Raji (cell line): Measurements from ENCODE around the gene FOXP1.

Experiments
- POLR2A ChIP-seq: IDR thresholded peaks from 2 replicates; pipeline ENCODE4 v1.6.1; 2011; ENCODE audit warnings: low read depth, low read length, control low read depth; ENCODE audit not compliant: insufficient read depth

Gene FOXP1

GRCh38 chr3:71316066-71316777, 267.3 kb downstream of the FOXP1 start:
- TF ChIP-seq POLR2A, result no peak

- TF ChIP-seq POLR2A, result no peak
Measured at GRCh38 chr3:71315431-71315830, 268.1 kb downstream of the FOXP1 start.

- no peak for TF ChIP-seq POLR2A
Measured at GRCh38 chr3:71313844-71314243, 269.7 kb downstream of the FOXP1 start.

GRCh38 chr3:71312461-71312860, 271.1 kb downstream of the FOXP1 start:
- TF ChIP-seq POLR2A, result no peak

GRCh38 chr3:71311661-71312046, 271.9 kb downstream of the FOXP1 start:
- no peak for TF ChIP-seq POLR2A

GRCh38 chr3:71310980-71311660, 272.4 kb downstream of the FOXP1 start:
- no peak for TF ChIP-seq POLR2A

- TF ChIP-seq POLR2A, result no peak
Measured at GRCh38 chr3:71310359-71310979, 273.1 kb downstream of the FOXP1 start.

GRCh38 chr3:71309886-71310285, 273.6 kb downstream of the FOXP1 start:
- no peak for TF ChIP-seq POLR2A

GRCh38 chr3:71309342-71309741, 274.2 kb downstream of the FOXP1 start:
- no peak for TF ChIP-seq POLR2A

- no peak for TF ChIP-seq POLR2A
Measured at GRCh38 chr3:71308836-71309235, 274.7 kb downstream of the FOXP1 start.

- no peak for TF ChIP-seq POLR2A
Measured at GRCh38 chr3:71307991-71308697, 275.4 kb downstream of the FOXP1 start.

- TF ChIP-seq POLR2A, result no peak
Measured at GRCh38 chr3:71305231-71306206, 278.0 kb downstream of the FOXP1 start.

- TF ChIP-seq POLR2A, result no peak
Measured at GRCh38 chr3:71304684-71305083, 278.8 kb downstream of the FOXP1 start.

- no peak for TF ChIP-seq POLR2A
Measured at GRCh38 chr3:71304247-71304646, 279.3 kb downstream of the FOXP1 start.

- no peak for TF ChIP-seq POLR2A
Measured at GRCh38 chr3:71303627-71304200, 279.8 kb downstream of the FOXP1 start.

- TF ChIP-seq POLR2A, result no peak
Measured at GRCh38 chr3:71302604-71303003, 280.9 kb downstream of the FOXP1 start.
